GM12874 (cell line): ENCODE data around the gene APBB1IP.
A peak's percentile ranks its signal among the peaks of the same experiment; 100 is the strongest.

Experiments
- CTCF ChIP-seq: IDR thresholded peaks from 2 replicates; pipeline ENCODE4 v1.5.1; 2011; ENCODE audit warnings: low read depth, mild to moderate bottlenecking, control low read depth, low read length, moderate library complexity; ENCODE audit not compliant: insufficient read depth

Gene APBB1IP

GRCh38 chr10:26586211-26586610, 148.1 kb downstream of the APBB1IP start:
- no peak for TF ChIP-seq CTCF

- TF ChIP-seq CTCF = no peak
Observed at GRCh38 chr10:26588611-26589010, 150.5 kb downstream of the APBB1IP start.

- no peak for TF ChIP-seq CTCF
Observed at GRCh38 chr10:26593896-26594295, 155.8 kb downstream of the APBB1IP start.

GRCh38 chr10:26606389-26606877, 168.3 kb downstream of the APBB1IP start:
- peak; percentile 34; the same call in 1 of the 2 replicates for TF ChIP-seq CTCF

- no peak for TF ChIP-seq CTCF
Observed at GRCh38 chr10:26612151-26612915, 174.2 kb downstream of the APBB1IP start.
